SHP77 treated with DMSO at 0.1 percent for 48 hours (cell line): ENCODE results near the gene SLC16A8.
"Not testable (repeated sequence)": the region's sequence is repeated elsewhere in the genome, so short reads cannot be mapped to it uniquely, and the experiment has no call there.

Experiments used
- DNase-seq: peaks from one replicate; lab custom pipeline; 2025; lab: John Stamatoyannopoulos, UW

SLC16A8 gene

GRCh38 chr22:38086001-38086845 is 2.2 kb upstream of the SLC16A8 start:
- no peak for DNase-seq

GRCh38 chr22:38085501-38085900 is 1.5 kb upstream of the SLC16A8 start:
- no peak for DNase-seq

GRCh38 chr22:38085056-38085455 is 1.1 kb upstream of the SLC16A8 start:
- DNase-seq = no peak

GRCh38 chr22:38082986-38083710 is 836 bp downstream of the SLC16A8 start:
- DNase-seq = no peak

- DNase-seq = no peak
Measured at GRCh38 chr22:38081941-38082828, 1.8 kb downstream of the SLC16A8 start.

- DNase-seq = no peak
Measured at GRCh38 chr22:38081636-38081940, 2.4 kb downstream of the SLC16A8 start.

- no peak for DNase-seq
Measured at GRCh38 chr22:38080850-38081635, 2.9 kb downstream of the SLC16A8 start.

GRCh38 chr22:38080474-38080849 is 3.5 kb downstream of the SLC16A8 start:
- DNase-seq = no peak

- no peak for DNase-seq
Measured at GRCh38 chr22:38079804-38080203, 4.2 kb downstream of the SLC16A8 start.

- not testable (repeated sequence) for DNase-seq
Measured at GRCh38 chr22:38079208-38079607, 4.8 kb downstream of the SLC16A8 start.

- no peak for DNase-seq
Measured at GRCh38 chr22:38078046-38078840, 5.7 kb downstream of the SLC16A8 start.

GRCh38 chr22:38077595-38077994 is 6.4 kb downstream of the SLC16A8 start:
- no peak for DNase-seq

GRCh38 chr22:38077096-38077495 is 6.9 kb downstream of the SLC16A8 start:
- DNase-seq = no peak

GRCh38 chr22:38075961-38076360 is 8.0 kb downstream of the SLC16A8 start:
- DNase-seq = no peak

- DNase-seq = no peak
Measured at GRCh38 chr22:38075105-38075825, 8.7 kb downstream of the SLC16A8 start.

GRCh38 chr22:38074181-38075104 is 9.5 kb downstream of the SLC16A8 start:
- DNase-seq = no peak

GRCh38 chr22:38073150-38074130 is 10.5 kb downstream of the SLC16A8 start:
- no peak for DNase-seq
